ENCODE data around the gene TSBP1. TPM values are rescaled to one million over a fixed set of nuclear protein-coding genes. Genes with fewer than 3 reads are reported as not detected.
"Not testable (repeated sequence)": the region's sequence is repeated elsewhere in the genome, so short reads cannot be mapped to it uniquely, and the experiment has no call there.

Gene TSBP1
- total and polyA plus RNA-seq, 9 of the 15 experiments (the other 6 are each of a cell fraction or from before 2014, with no cell fraction given), result not detected

GRCh38 chr6:32358548-32358947 is 13.2 kb downstream of the TSBP1 start:
- H3K4me1 ChIP-seq (replicated peaks in 1 of 2; ENCODE audit: control insufficient read depth in 2 of 2, insufficient read depth in 2 of 2, low read length in 2 of 2); H3K4me2 ChIP-seq (ENCODE audit: insufficient read depth, low read length); H3K79me2 ChIP-seq (ENCODE audit: control insufficient read depth, insufficient read depth, low read length); H3K4me3 ChIP-seq; H3K9ac ChIP-seq (ENCODE audit: insufficient read depth in 1 of 2, low read depth in 2 of 2, low read length in 2 of 2); BruUV-seq (replicated peaks); in situ Hi-C loops (cut with MboI); DNase-seq (ENCODE audit: extremely low read depth in 1 of 4, low spot score in 3 of 4); POLR2A ChIA-PET; intact Hi-C loops (cut with micrococcal nuclease); H2AFZ ChIP-seq (ENCODE audit: low read depth, low read length); ATAC-seq; FAIRE-seq; CTCF ChIA-PET (ENCODE audit: low intra/inter-chr PET ratio); H3K27me3 ChIP-seq (ENCODE audit: control insufficient read depth in 2 of 2, insufficient read depth in 2 of 2, low read length in 2 of 2); H4K20me1 ChIP-seq (replicated peaks; ENCODE audit: control insufficient read depth, insufficient read depth, low read length); H3K9me1 ChIP-seq (ENCODE audit: control insufficient read depth, insufficient read depth, low read length); H3K36me3 ChIP-seq (ENCODE audit: control insufficient read depth, insufficient read depth, low read length); H3K9me3 ChIP-seq (replicated peaks; ENCODE audit: control insufficient read depth, insufficient read depth, low read depth, low read length); H3K27ac ChIP-seq (ENCODE audit: extremely low read depth, low read depth, low read length): not testable (repeated sequence)
- WGBS (ENCODE audit: insufficient coverage, low coverage, missing lambda C conversion rate), result 0% methylated on average over 6 of the region's 8 CpGs
- peak; percentile 69 for TF ChIP-seq ZNF146 (CRISPR knock-in tag; IDR thresholded peaks at IDR 0.05; ENCODE audit: unreplicated experiment)
- peak; percentile 21 for TF ChIP-seq RBM25 (IDR thresholded peaks at IDR 0.05; ENCODE audit: low read depth, low read length, severe bottlenecking)

GRCh38 chr6:32355018-32355417 is 16.7 kb downstream of the TSBP1 start:
- intact Hi-C loops (cut with micrococcal nuclease), result no loop called here
- no peak overlapping the region for H3K4me2 ChIP-seq (ENCODE audit: insufficient read depth, low read length)
- no peaks in the 10 kb centered on the region for H3K9me3 ChIP-seq (replicated peaks; ENCODE audit: control insufficient read depth, insufficient read depth, low read depth, low read length)
- H3K36me3 ChIP-seq (ENCODE audit: control insufficient read depth, insufficient read depth, low read length), result no peaks in the 10 kb centered on the region
- WGBS (ENCODE audit: insufficient coverage, low coverage, missing lambda C conversion rate), result 0% methylated on average over 1 of the region's 1 CpG
- H3K27ac ChIP-seq (ENCODE audit: extremely low read depth, low read depth, low read length), result no peak overlapping the region
- in situ Hi-C loops (cut with MboI), result no loop called here
- no peaks in the 10 kb centered on the region for H4K20me1 ChIP-seq (replicated peaks; ENCODE audit: control insufficient read depth, insufficient read depth, low read length)
- no peak for FAIRE-seq
- H3K9ac ChIP-seq (ENCODE audit: insufficient read depth in 1 of 2, low read depth in 2 of 2, low read length in 2 of 2), result no peak overlapping the region
- H3K4me3 ChIP-seq, result no peak overlapping the region
- ChIA-PET POLR2A (interaction anchor here (0.6 kb wide), 1 partner anchor 754 kb away, joined by 4 read pairs; no protein-coding TSS in a partner anchor), CTCF (ENCODE audit: low intra/inter-chr PET ratio) (no interaction called here)
- 0 out of 5 replicates have a peak, but pooled peaks cover 0 to 2% of the 10 kb centered on the region in 2 experiments for H3K27me3 ChIP-seq (ENCODE audit: control insufficient read depth in 2 of 2, insufficient read depth in 2 of 2, low read length in 2 of 2)
- H2AFZ ChIP-seq (ENCODE audit: low read depth, low read length), result no peak overlapping the region
- TF ChIP-seq DLX4 (CRISPR knock-in tag; IDR thresholded peaks at IDR 0.05) (no peak), PTTG1 (tag; IDR thresholded peaks at IDR 0.05; ENCODE audit: low read depth) (no peak), ZNF133 (CRISPR knock-in tag; IDR thresholded peaks at IDR 0.05) (no peak)
- BruUV-seq (replicated peaks), result no TSS peak
- no peaks in the 10 kb centered on the region for H3K4me1 ChIP-seq (replicated peaks in 1 of 2; ENCODE audit: control insufficient read depth in 2 of 2, insufficient read depth in 2 of 2, low read length in 2 of 2)
- no peak for ATAC-seq
- no peaks in the 10 kb centered on the region for H3K9me1 ChIP-seq (ENCODE audit: control insufficient read depth, insufficient read depth, low read length)
- no peaks in the 10 kb centered on the region for H3K79me2 ChIP-seq (ENCODE audit: control insufficient read depth, insufficient read depth, low read length)
- no peak for DNase-seq (ENCODE audit: extremely low read depth in 1 of 4, low spot score in 3 of 4)

Measured in K562 (cell line).